GM10266 (cell line): ENCODE results near the gene PRKD1.

Experiments
- DNase-seq: peaks from one replicate; pipeline ENCODE4 v3.0.0; 2012; ENCODE audit errors: extremely low spot score
- CTCF ChIP-seq: IDR thresholded peaks from 2 replicates; pipeline ENCODE4 v1.5.1; 2012; ENCODE audit warnings: mild to moderate bottlenecking, low read depth; ENCODE audit not compliant: control insufficient read depth, insufficient read depth; ENCODE audit errors: missing control alignments

PRKD1 gene

GRCh38 chr14:29643433-29644211 lies 284.0 kb downstream of the PRKD1 start:
- no peak for DNase-seq
- no peak for TF ChIP-seq CTCF

- DNase-seq: no peak
Measured at GRCh38 chr14:29637411-29637810, 290.2 kb downstream of the PRKD1 start.

GRCh38 chr14:29636870-29637269 lies 290.8 kb downstream of the PRKD1 start:
- TF ChIP-seq CTCF: no peak
- no peak for DNase-seq

More at GRCh38 chr14:29637411-29637810, 290.2 kb downstream of the PRKD1 start:
- no peak for TF ChIP-seq CTCF

DNA sequence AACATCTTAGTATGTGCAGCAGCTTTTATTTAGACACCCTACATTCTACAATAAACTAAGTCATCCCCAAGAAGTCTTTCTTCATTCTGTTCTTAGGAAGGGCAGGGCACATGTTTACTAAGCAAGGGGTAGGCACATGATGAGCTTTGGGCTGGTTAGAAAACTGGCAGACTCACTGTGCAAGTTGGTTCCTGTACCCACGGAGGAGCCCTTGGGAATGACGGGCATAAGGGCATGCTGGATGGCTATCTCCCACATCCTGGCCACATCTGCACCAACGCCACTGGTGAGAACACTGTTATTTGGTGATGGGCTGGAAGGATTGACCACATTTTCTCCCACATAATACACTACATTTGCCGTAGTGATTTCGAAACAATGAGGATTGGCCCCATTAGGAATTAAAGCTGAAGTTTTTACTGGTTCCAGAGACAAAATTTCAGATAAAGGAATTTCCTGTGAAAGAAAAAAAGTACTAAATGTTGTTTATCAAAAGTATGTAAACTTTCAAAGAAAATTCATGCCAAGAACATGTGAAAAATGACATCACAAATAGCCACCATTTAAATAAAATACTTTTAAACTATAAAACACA lies 297.0 kb downstream of the PRKD1 start:
- no peak for TF ChIP-seq CTCF

GRCh38 chr14:29629839-29630238 lies 297.8 kb downstream of the PRKD1 start:
- TF ChIP-seq CTCF: no peak
- no peak for DNase-seq

More for the DNA sequence above, 297.0 kb downstream of the PRKD1 start:
- no peak for DNase-seq

- TF ChIP-seq CTCF: no peak
- DNase-seq: no peak
Measured at GRCh38 chr14:29627137-29627536, 300.5 kb downstream of the PRKD1 start.
